Vagina (tissue), 2 donors: ENCODE data around the gene MARK1. TPM values are rescaled to one million over a fixed set of nuclear protein-coding genes. Genes with fewer than 3 reads are reported as not detected.

Experiments used
- DNase-seq, 2 donors: peaks; one replicate each; pipeline ENCODE4 v3.0.0-alpha.2; 2017; ENCODE audit errors: extremely low spot score in 2 of 2
- H3K27ac ChIP-seq: fragments of 200-600 bp; sonication (generic); one replicate; pipeline ENCODE4 v1.5.1; 2019
- H3K27me3 ChIP-seq: fragments of 200-600 bp; sonication (generic); one replicate; pipeline ENCODE4 v1.5.1; 2019
- H3K36me3 ChIP-seq, 2 donors: fragments of 200-600 bp; sonication (generic); one replicate each; pipeline ENCODE4 v1.5.1; 2017 to 2019
- H3K4me1 ChIP-seq: fragments of 200-600 bp; sonication (generic); one replicate; pipeline ENCODE4 v1.5.1; 2019
- H3K4me3 ChIP-seq, 2 donors: fragments of 200-600 bp; sonication (generic); 1 replicate in 1 of 2; 2 replicates in 1 of 2; pipeline ENCODE4 v1.5.1; 2016 to 2019
- H3K9me3 ChIP-seq: fragments of 200-600 bp; sonication (generic); one replicate; pipeline ENCODE4 v1.5.1; 2019
- POLR2A ChIP-seq, 2 donors: fragments of 450-650 bp; IDR thresholded peaks; one replicate each; pipeline ENCODE4 v1.6.1; 2017; ENCODE audit warnings: antibody characterized with exemption in 2 of 2, mild to moderate bottlenecking in 2 of 2, moderate library complexity in 2 of 2
- POLR2AphosphoS5 ChIP-seq, 2 donors: sonication (generic); formaldehyde crosslinking; IDR thresholded peaks; one replicate each; pipeline ENCODE4 v1.9.0; 2017; ENCODE audit warnings: antibody characterized with exemption in 2 of 2, mild to moderate bottlenecking in 2 of 2, low read depth in 1 of 2; ENCODE audit not compliant: insufficient read depth in 1 of 2
- intact Hi-C: fragments of 100-400 bp; cut with DNase I; formaldehyde crosslinking; loops from one replicate; pipeline ENCODE4 v1.15.1; 2023
- total RNA-seq: library from RNA; depleted of rRNA; stranded (reverse); fragments of >200 nt; gene quantifications from one replicate; pipeline ENCODE4 v1.2.3, GENCODE V29; 2016
- TF ChIP-seq, protein P1 (sequence below), 3 experiments: fragments of 450-650 bp in 2 of 3; fragments of 200-600 bp in 1 of 3; sonication (generic) in 1 of 3; IDR thresholded peaks; one replicate each; pipeline ENCODE4 v1.5.1; 2017 to 2019; ENCODE audit warnings: antibody characterized with exemption in 3 of 3, mild to moderate bottlenecking in 2 of 3, moderate library complexity in 2 of 3

MARK1 gene
- total RNA-seq, 1 donor from 2014 or later, result 13.0 TPM

DNA sequence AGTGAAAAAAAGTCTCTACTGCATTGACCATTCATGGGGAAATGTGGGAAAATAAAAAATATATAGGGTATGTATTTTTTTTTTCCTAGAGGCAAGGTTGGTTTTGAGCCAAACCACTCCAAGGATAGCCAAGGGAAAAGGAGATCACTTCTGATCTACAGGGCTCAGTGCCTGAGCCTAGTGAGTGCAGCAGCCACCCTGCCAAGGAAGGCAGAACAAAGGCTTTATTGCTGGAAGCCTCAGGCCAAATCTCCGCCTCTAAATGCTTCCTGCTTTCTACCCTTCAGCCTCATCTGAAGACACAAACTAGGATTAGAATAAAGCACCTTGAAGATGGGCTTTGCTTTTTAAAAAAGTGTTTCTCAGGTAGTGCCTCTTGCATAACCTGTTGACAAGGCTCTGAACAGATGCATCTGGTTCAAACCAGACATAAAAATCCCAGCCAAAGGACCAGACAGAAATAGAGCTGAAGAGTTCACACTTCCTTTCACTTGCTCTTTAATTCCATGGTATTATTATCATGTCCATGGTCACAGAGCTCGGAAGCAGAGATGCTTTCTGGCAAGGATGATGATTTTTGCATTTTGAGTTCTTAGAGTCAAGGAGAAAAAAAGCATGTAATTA is 172.7 kb downstream of the MARK1 start:
- Histone ChIP-seq H3K27ac (no peak overlapping the region), H3K4me3 (no peak overlapping the region), H3K27me3 (no peaks in the 10 kb centered on the region), H3K36me3 (no peaks in the 10 kb centered on the region), H3K4me1 (peaks cover 5% of the 10 kb centered on the region), H3K9me3 (no peaks in the 10 kb centered on the region)
- DNase-seq, result no peak
- TF ChIP-seq POLR2AphosphoS5 (IDR thresholded peaks at IDR 0.05; ENCODE audit: insufficient read depth in 1 of 2, low read depth in 1 of 2) (no peak), POLR2A (IDR thresholded peaks at IDR 0.05) (no peak)
- TF ChIP-seq, protein P1, sequence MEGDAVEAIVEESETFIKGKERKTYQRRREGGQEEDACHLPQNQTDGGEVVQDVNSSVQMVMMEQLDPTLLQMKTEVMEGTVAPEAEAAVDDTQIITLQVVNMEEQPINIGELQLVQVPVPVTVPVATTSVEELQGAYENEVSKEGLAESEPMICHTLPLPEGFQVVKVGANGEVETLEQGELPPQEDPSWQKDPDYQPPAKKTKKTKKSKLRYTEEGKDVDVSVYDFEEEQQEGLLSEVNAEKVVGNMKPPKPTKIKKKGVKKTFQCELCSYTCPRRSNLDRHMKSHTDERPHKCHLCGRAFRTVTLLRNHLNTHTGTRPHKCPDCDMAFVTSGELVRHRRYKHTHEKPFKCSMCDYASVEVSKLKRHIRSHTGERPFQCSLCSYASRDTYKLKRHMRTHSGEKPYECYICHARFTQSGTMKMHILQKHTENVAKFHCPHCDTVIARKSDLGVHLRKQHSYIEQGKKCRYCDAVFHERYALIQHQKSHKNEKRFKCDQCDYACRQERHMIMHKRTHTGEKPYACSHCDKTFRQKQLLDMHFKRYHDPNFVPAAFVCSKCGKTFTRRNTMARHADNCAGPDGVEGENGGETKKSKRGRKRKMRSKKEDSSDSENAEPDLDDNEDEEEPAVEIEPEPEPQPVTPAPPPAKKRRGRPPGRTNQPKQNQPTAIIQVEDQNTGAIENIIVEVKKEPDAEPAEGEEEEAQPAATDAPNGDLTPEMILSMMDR (IDR thresholded peaks at IDR 0.05), result no peak
- intact Hi-C loops, result no loop called here

DNA sequence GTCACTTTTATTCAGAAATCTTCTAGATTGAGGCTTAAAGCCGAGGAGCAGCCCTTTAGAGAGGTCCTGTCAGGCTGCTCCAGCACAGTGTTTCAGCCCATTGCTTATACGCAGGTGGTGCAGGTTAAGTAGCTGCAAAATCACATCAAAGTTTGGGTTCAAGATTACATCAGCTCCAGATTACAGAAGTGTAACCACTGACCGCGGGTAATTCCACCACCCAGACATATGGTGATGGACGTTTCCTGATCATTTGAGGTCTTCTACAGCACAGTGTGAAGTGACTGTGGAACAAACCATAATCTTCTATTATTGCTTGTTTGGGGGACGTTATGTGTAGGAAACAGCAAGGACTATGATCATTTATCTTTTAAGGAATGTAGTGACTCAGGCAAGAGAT is 174.0 kb downstream of the MARK1 start:
- peaks cover 5% of the 10 kb centered on the region for H3K4me1 ChIP-seq
- H3K9me3 ChIP-seq, result no peaks in the 10 kb centered on the region
- intact Hi-C loops, result no loop called here
- TF ChIP-seq, protein P1 (IDR thresholded peaks at IDR 0.05), result no peak
- TF ChIP-seq POLR2AphosphoS5 (IDR thresholded peaks at IDR 0.05; ENCODE audit: insufficient read depth in 1 of 2, low read depth in 1 of 2) (no peak), POLR2A (IDR thresholded peaks at IDR 0.05) (no peak)
- no peak overlapping the region for H3K4me3 ChIP-seq
- no peaks in the 10 kb centered on the region for H3K36me3 ChIP-seq
- DNase-seq, result no peak
- H3K27ac ChIP-seq, result no peak overlapping the region
- no peaks in the 10 kb centered on the region for H3K27me3 ChIP-seq

DNA sequence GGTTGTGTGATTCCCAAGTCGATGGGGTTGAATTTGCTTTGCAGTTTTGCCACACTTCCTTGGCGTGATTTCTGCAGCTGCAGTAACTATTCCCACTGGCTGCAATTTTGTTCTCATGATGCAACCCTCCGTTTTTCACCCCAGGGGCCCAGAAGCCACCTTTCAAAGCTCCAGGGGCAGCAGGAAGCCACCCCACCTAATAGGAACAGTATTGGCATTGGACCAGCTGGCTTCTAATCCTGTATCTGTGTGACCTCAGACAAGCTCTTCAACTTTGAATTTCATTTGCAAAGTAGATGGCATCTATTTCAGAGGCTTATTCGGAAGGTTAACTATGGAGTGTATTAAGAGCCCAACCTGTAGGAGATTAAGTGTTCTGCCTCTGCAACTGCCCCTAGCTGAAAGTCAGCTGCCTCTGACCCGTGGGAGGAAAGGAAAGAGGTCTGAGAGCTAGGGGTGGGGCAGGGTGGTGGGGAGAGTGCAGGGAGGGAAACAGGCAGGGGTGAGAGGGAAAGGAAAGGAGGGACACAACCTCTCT is 174.9 kb downstream of the MARK1 start:
- intact Hi-C loops, result no loop called here
- Histone ChIP-seq H3K4me1 (peaks cover 5% of the 10 kb centered on the region), H3K4me3 (no peak overlapping the region), H3K27ac (no peak overlapping the region), H3K36me3 (no peaks in the 10 kb centered on the region), H3K9me3 (no peaks in the 10 kb centered on the region), H3K27me3 (no peaks in the 10 kb centered on the region)
- TF ChIP-seq POLR2A (IDR thresholded peaks at IDR 0.05) (no peak), POLR2AphosphoS5 (IDR thresholded peaks at IDR 0.05; ENCODE audit: insufficient read depth in 1 of 2, low read depth in 1 of 2) (no peak)
- TF ChIP-seq, protein P1 (IDR thresholded peaks at IDR 0.05), result no peak
- DNase-seq, result no peak

DNA sequence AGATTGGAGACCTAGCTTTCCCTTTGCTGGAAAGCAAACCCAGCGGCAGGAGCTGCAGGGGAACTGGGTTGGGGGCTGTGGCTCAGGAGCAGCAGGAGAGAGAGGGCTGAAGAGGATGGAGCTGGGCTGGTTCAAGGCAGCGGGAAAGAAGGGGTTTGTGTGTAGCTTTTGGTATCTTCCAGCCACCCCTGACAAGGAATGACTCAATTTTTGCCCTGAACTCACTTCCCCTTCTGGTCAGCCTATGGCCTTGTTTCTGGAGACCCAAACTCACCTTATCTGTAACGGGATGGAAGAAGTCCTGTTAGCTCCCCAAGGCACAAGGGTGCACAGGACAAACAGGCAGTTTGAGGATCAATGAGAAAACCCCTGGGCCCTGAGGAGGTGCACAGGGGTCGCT is 175.4 kb downstream of the MARK1 start:
- Histone ChIP-seq H3K36me3 (no peaks in the 10 kb centered on the region), H3K4me1 (peaks cover 5% of the 10 kb centered on the region), H3K9me3 (no peaks in the 10 kb centered on the region), H3K27ac (no peak overlapping the region), H3K27me3 (no peaks in the 10 kb centered on the region), H3K4me3 (no peak overlapping the region)
- intact Hi-C loops, result no loop called here
- no peak for DNase-seq
- TF ChIP-seq POLR2A (IDR thresholded peaks at IDR 0.05) (no peak), POLR2AphosphoS5 (IDR thresholded peaks at IDR 0.05; ENCODE audit: insufficient read depth in 1 of 2, low read depth in 1 of 2) (no peak)
- TF ChIP-seq, protein P1 (IDR thresholded peaks at IDR 0.05), result no peak

DNA sequence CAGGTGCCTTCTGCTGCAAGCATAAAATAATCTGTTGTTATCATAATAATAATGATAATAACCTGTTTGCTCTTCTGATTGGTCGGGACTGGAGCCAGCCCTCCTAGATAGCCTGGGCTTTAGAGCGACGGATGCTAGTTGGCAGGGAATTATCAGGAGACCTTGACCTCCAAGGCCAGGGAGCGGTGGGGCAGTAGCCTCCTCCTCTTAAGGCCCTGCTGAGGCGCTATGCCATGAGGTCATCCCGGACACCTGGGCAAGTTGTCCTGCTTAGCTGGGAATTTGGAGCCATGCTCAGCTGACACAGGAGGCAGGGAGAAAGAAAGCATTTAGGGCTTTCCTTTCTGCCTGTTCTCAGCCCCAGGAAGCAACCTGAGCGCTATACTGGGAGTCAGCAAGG is 177.8 kb downstream of the MARK1 start:
- Histone ChIP-seq H3K4me1 (no peaks in the 10 kb centered on the region), H3K27ac (no peak overlapping the region), H3K9me3 (no peaks in the 10 kb centered on the region), H3K36me3 (no peaks in the 10 kb centered on the region), H3K4me3 (no peak overlapping the region), H3K27me3 (no peaks in the 10 kb centered on the region)
- no peak for TF ChIP-seq POLR2A (IDR thresholded peaks at IDR 0.05)
- TF ChIP-seq POLR2AphosphoS5 (IDR thresholded peaks at IDR 0.05; ENCODE audit: insufficient read depth in 1 of 2, low read depth in 1 of 2), result no peak
- TF ChIP-seq, protein P1 (IDR thresholded peaks at IDR 0.05), result no peak
- intact Hi-C loops, result loop anchor here (5.0 kb wide), 1 partner anchor 872 kb away; no protein-coding TSS in a partner anchor
- peak in 1 of 2 donors; percentile 70 for DNase-seq
